Measurements from ENCODE around the gene SCAMP4. TPM values are rescaled to one million over a fixed set of nuclear protein-coding genes. Genes with fewer than 3 reads are reported as not detected.

Gene SCAMP4
- total RNA-seq, 1 experiment from 2014 or later: 69.0 TPM

- DNase-seq: peak; percentile 33
- Histone ChIP-seq H4K91ac (ENCODE audit: insufficient read length, low read depth, low read length) (no peak overlapping the region), H3K23ac (ENCODE audit: insufficient read length, low read depth, low read length) (no peak overlapping the region), H3K4me1 (ENCODE audit: insufficient read depth, low read length) (no peaks in the 10 kb centered on the region), H3K27ac (ENCODE audit: insufficient read length, low read depth, low read length) (no peak overlapping the region), H4K8ac (replicated peaks; ENCODE audit: insufficient read length, low read depth, low read length) (no peak overlapping the region), H2BK20ac (ENCODE audit: low read depth, low read length, poor library complexity, severe bottlenecking) (no peak overlapping the region), H2AK5ac (ENCODE audit: insufficient read length, low read length) (no peak overlapping the region), H2BK12ac (ENCODE audit: insufficient read length, low read depth, low read length) (no peak overlapping the region), H3K4me2 (ENCODE audit: insufficient read depth, insufficient read length, low read length) (no peak overlapping the region), H2BK5ac (ENCODE audit: insufficient read length, low read length) (no peak overlapping the region), H3K4ac (ENCODE audit: low read depth, low read length) (no peak overlapping the region), H2BK15ac (ENCODE audit: low read depth, low read length) (no peak overlapping the region), H3K18ac (ENCODE audit: insufficient read length, low read depth, low read length) (no peak overlapping the region), H3K14ac (ENCODE audit: insufficient read depth, low read length) (no peak overlapping the region), H2AFZ (ENCODE audit: low read length) (no peak overlapping the region), H3K79me2 (ENCODE audit: insufficient read depth, low read length) (no peaks in the 10 kb centered on the region), H4K5ac (ENCODE audit: insufficient read length, low read depth, low read length) (no peak overlapping the region), H2BK120ac (ENCODE audit: low read depth, low read length, poor library complexity, severe bottlenecking) (no peak overlapping the region), H4K20me1 (ENCODE audit: control insufficient read depth, insufficient read depth, insufficient read length) (no peaks in the 10 kb centered on the region), H3T11ph (ENCODE audit: low read length) (no peak overlapping the region), H3K56ac (ENCODE audit: insufficient read length, low read depth, low read length) (no peak overlapping the region), H3K23me2 (ENCODE audit: insufficient read length, low read depth, low read length, poor library complexity, severe bottlenecking) (no peaks in the 10 kb centered on the region), H3K27me3 (ENCODE audit: insufficient read depth, low read length) (no peaks in the 10 kb centered on the region), H3K9ac (ENCODE audit: extremely low read depth, insufficient read length, low read length) (no peak overlapping the region), H3K9me3 (ENCODE audit: control insufficient read depth, low read depth, low read length) (no peaks in the 10 kb centered on the region), H3K79me1 (ENCODE audit: insufficient read depth, low read depth, low read length, poor library complexity, severe bottlenecking) (no peaks in the 10 kb centered on the region)
- Mint-ChIP-seq H3K27me3 (ENCODE audit: low read depth) (peaks cover 11% of the 10 kb centered on the region), H3K9me3 (no peaks in the 10 kb centered on the region; a peak in 1 of 5 replicates), H3K4me3 (no peak overlapping the region), H3K4me1 (peaks cover 8 to 9% of the 10 kb centered on the region in 2 experiments), H3K27ac (no peak overlapping the region), H3K36me3 (ENCODE audit: insufficient read depth in 1 of 3, low read depth in 3 of 3) (no peaks in the 10 kb centered on the region; a peak in 1 of 7 replicates)
- WGBS (ENCODE audit: extremely low coverage, insufficient read length, low lambda C conversion rate): no CpG with 5 or more reads among the region's 17 CpGs
- TF ChIP-seq CTCF (conservative IDR thresholded peaks at IDR 0.05): no peak
These were observed 11.4 kb upstream of the SCAMP4 start for GRCh38 chr19:1893791-1894190.

All from H9 (cell line).